GM10248 (cell line): ENCODE results near the gene FYB2.

Experiments
- CTCF ChIA-PET: fragments of 300-600 bp; sonication (Branson Sonifier 250); formaldehyde crosslinking; extraction: SDS; loops from one replicate; lab custom pipeline; 2021; ENCODE audit warnings: antibody characterized with exemption; lab: Yijun Ruan, JAX
- POLR2A ChIA-PET: fragments of 350-650 bp; sonication (Branson Sonifier 250); formaldehyde crosslinking; extraction: SDS; loops from one replicate; lab custom pipeline; 2020; ENCODE audit warnings: antibody characterized with exemption; lab: Yijun Ruan, JAX
- DNase-seq: peaks from one replicate; pipeline ENCODE4 v3.0.0; 2012; ENCODE audit errors: extremely low spot score
- CTCF ChIP-seq: IDR thresholded peaks from 2 replicates; pipeline ENCODE4 v1.5.1; 2012; ENCODE audit warnings: mild to moderate bottlenecking, low read depth; ENCODE audit errors: extremely low read depth, missing control alignments, control extremely low read depth

The FYB2 gene

DNA sequence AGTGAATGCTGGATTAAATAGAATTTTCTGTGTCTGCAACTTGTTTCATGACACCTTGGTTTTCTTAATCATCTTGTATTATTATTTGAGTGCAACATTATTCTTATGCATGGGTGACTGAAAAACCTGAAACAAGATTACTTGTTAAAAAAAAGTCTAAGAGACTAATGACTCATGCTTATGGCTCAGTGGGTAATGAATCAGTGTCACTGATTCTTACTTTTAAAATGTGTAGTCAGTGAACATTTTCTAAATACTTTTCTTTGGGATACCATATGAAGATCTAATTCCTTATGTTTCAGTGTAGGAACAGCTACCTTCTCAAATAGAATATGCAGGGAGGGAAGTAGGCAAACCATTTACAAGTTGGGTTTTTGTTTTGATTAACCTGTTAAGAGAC lies 108.6 kb downstream of the FYB2 start:
- no peak for TF ChIP-seq CTCF
- no peak for DNase-seq
- ChIA-PET CTCF (interaction anchor here (1.2 to 2.6 kb wide), 5 partner anchors 8 to 1423 kb away, joined by 3 to 20 read pairs (median 6); no protein-coding TSS in a partner anchor), POLR2A (no interaction called here)

DNA sequence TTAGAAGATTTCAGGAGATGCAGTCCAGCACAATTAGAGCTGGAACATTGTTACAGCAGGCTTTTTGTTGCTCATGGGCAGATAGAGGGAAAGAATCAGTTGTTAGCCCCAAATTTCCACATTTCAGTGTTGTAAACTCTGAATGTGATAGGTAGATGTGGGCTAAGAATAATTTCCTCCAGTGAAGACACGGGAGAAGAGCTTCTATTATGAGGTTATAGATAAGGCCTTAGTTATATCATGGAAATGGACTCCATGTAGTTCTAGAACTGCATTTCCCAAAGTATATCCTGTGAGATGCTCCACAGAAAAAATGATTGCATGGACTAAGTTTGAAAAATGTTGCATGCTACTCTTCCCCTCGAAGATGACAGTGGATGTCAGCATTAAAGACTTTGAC lies 109.2 kb downstream of the FYB2 start:
- CTCF ChIA-PET, result interaction anchor here (0.8 to 2.6 kb wide), 8 partner anchors 8 to 1426 kb away, joined by 3 to 20 read pairs (median 5); no protein-coding TSS in a partner anchor

DNA sequence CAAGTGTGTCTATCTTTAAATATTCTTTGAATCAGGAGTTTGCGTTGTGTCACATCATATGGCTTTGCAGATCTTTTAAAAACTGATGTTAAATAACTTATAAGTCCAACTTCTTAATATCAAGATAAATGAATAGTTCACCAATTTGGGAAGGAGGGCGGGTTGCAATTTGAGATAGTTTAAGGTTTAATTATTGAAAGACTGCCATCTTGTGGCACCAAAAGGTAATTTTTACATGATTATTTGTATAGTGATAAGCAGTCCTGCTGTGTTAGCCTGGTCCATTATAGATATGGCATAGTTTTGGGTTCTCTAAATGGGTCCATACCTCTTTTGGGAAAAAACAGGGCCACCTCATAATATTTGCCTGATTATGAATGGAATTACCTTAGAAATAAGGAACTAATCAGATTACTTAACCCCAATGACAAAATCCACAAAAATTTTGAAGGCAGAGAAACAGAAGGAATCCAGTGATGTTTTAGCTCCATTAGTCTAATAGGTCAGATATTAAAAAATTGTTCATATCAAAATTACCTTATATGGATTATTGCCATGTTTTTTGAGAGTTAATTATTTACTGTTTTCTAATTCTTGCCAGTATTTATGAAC lies 109.8 kb downstream of the FYB2 start:
- ChIA-PET POLR2A (no interaction called here), CTCF (interaction anchor here (0.8 to 2.6 kb wide), 13 partner anchors 9 to 1426 kb away, joined by 3 to 20 read pairs (median 4); no protein-coding TSS in a partner anchor)
- DNase-seq, result peak; percentile 17
- TF ChIP-seq CTCF, result peak; percentile 29

More for the DNA sequence above, 109.2 kb downstream of the FYB2 start:
- DNase-seq, result no peak
- POLR2A ChIA-PET, result no interaction called here
- TF ChIP-seq CTCF, result no peak

DNA sequence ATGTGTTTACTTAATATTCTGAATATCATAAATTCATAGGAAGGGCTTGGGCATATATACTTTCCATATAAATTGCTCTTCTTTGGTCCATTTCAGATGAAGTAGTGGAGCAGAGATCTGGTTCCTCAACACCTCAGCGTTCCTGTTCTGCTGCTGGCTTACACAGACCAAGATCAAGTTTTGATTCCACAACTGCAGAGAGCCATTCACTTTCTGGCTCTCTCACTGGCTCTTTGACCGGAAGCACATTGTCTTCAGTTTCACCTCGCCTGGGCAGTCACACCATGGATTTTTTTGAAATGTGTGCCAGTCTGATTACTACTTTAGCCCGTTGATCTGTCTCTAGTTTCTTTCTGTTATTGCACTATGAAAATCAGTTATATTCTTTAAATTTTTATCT lies 111.8 kb downstream of the FYB2 start:
- no peak for TF ChIP-seq CTCF
- no peak for DNase-seq
- ChIA-PET POLR2A (no interaction called here), CTCF (no interaction called here)

GRCh38 chr1:56703747-56704146 lies 115.5 kb downstream of the FYB2 start:
- TF ChIP-seq CTCF, result no peak
- POLR2A ChIA-PET, result no interaction called here
- no peak for DNase-seq
- CTCF ChIA-PET, result interaction anchor here (0.9 kb wide), 1 partner anchor 19 kb away, joined by 3 read pairs; no protein-coding TSS in a partner anchor

DNA sequence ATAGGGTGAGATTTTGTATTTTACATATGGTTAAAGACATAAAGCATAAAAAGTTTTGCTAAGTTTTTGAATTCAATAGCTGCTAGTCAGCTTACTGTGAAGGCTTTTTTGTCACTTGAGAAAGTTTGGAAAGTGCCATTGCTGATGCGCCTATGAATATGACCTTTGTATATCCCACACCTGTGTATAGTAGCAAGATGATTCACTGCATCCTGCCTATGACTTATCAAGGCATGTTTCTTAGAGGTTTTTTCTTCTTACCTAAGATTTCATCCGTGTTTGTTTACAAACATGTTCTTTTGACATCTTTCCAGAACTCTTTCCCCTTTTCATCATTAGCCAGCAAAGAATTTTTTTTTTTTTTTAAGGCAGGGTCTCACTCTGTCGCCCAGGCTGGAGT lies 122.5 kb downstream of the FYB2 start:
- DNase-seq, result no peak
- CTCF ChIA-PET, result no interaction called here
- TF ChIP-seq CTCF, result no peak
- POLR2A ChIA-PET, result no interaction called here
